NCI-H1092 (cell line): Measurements from ENCODE around the gene TBC1D7.

ENCODE experiments used
- DNase-seq: peaks from one replicate; lab custom pipeline; 2025; lab: John Stamatoyannopoulos, UW

TBC1D7 gene

GRCh38 chr6:13328076-13328874 lies at the start of gene TBC1D7:
TSS of gene TBC1D7 (minus strand) at chr6:13328537. CDS start at chr6:13326898, 1,639 bp downstream.
- peak; percentile 64 for DNase-seq

- no peak for DNase-seq
These were observed 48.9 kb upstream of the TBC1D7 start for GRCh38 chr6:13377054-13377758.

GRCh38 chr6:13375360-13375878 lies 47.1 kb upstream of the TBC1D7 start:
- no peak for DNase-seq

GRCh38 chr6:13373919-13374318 lies 45.6 kb upstream of the TBC1D7 start:
- DNase-seq: no peak

- no peak for DNase-seq
These were observed 45.1 kb upstream of the TBC1D7 start for GRCh38 chr6:13373488-13373886.

GRCh38 chr6:13372688-13373487 lies 44.6 kb upstream of the TBC1D7 start:
- no peak for DNase-seq

- DNase-seq: no peak
These were observed 43.7 kb upstream of the TBC1D7 start for GRCh38 chr6:13372076-13372475.

- no peak for DNase-seq
These were observed 43.2 kb upstream of the TBC1D7 start for GRCh38 chr6:13371421-13372072.

- no peak for DNase-seq
These were observed 42.3 kb upstream of the TBC1D7 start for GRCh38 chr6:13370623-13371022.

GRCh38 chr6:13369591-13369990 lies 41.3 kb upstream of the TBC1D7 start:
- no peak for DNase-seq

GRCh38 chr6:13368731-13369115 lies 40.4 kb upstream of the TBC1D7 start:
- no peak for DNase-seq

- no peak for DNase-seq
These were observed 39.9 kb upstream of the TBC1D7 start for GRCh38 chr6:13368079-13368730.

GRCh38 chr6:13367396-13367795 lies 39.1 kb upstream of the TBC1D7 start:
- no peak for DNase-seq

GRCh38 chr6:13365320-13365719 lies 37.0 kb upstream of the TBC1D7 start:
- DNase-seq: no peak

- DNase-seq: no peak
These were observed 36.5 kb upstream of the TBC1D7 start for GRCh38 chr6:13364842-13365241.

- no peak for DNase-seq
These were observed 34.1 kb upstream of the TBC1D7 start for GRCh38 chr6:13362412-13362811.

GRCh38 chr6:13360671-13361540 lies 32.6 kb upstream of the TBC1D7 start:
- DNase-seq: no peak

GRCh38 chr6:13359287-13359686 lies 30.9 kb upstream of the TBC1D7 start:
- DNase-seq: no peak

- no peak for DNase-seq
These were observed 30.2 kb upstream of the TBC1D7 start for GRCh38 chr6:13358511-13358910.

- DNase-seq: no peak
These were observed 29.3 kb upstream of the TBC1D7 start for GRCh38 chr6:13357551-13358075.
